Measurements from ENCODE around the gene STX8.

DNA sequence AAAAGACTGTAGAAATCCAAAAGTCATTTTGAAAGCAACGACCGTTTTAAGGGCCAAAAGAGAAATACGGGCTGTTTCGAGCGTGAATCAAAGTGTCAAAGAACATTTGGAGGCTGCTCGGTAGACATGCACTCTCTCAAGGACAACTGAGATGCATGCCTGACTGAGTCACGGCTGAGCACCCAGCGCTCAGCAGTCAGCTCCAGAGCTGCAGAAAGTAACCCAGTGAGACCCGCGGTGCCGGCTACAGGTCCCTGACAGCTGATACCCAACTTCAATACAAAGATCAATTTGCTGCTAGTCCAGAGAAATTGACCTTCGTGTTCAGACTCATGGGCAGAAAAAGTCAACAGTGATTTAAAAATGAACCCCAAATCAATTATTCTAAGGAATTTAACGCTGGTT lies 214.9 kb downstream of the STX8 start:
- TF ChIP-seq, protein P1, sequence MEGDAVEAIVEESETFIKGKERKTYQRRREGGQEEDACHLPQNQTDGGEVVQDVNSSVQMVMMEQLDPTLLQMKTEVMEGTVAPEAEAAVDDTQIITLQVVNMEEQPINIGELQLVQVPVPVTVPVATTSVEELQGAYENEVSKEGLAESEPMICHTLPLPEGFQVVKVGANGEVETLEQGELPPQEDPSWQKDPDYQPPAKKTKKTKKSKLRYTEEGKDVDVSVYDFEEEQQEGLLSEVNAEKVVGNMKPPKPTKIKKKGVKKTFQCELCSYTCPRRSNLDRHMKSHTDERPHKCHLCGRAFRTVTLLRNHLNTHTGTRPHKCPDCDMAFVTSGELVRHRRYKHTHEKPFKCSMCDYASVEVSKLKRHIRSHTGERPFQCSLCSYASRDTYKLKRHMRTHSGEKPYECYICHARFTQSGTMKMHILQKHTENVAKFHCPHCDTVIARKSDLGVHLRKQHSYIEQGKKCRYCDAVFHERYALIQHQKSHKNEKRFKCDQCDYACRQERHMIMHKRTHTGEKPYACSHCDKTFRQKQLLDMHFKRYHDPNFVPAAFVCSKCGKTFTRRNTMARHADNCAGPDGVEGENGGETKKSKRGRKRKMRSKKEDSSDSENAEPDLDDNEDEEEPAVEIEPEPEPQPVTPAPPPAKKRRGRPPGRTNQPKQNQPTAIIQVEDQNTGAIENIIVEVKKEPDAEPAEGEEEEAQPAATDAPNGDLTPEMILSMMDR (IDR thresholded peaks at IDR 0.05): no peak
- no peak for TF ChIP-seq POLR2A (IDR thresholded peaks at IDR 0.05)

Measured in vagina (tissue), 2 donors.